Stimulated activated CD4-positive, alpha-beta T cell treated with anti-CD3 and anti-CD28 coated beads, Interleukin-15, amount 100 ng/mL, for 24 hours (primary cell): ENCODE results near the gene CPA1.

Experiments used
- DNase-seq: peaks from one replicate; pipeline ENCODE4 v3.0.0-alpha.2; 2020

The CPA1 gene

GRCh38 chr7:130397051-130397757, 16.9 kb downstream of the CPA1 start:
- DNase-seq: no peak

GRCh38 chr7:130397758-130398073, 17.4 kb downstream of the CPA1 start:
- DNase-seq: no peak

- DNase-seq: no peak
Observed at GRCh38 chr7:130398526-130399090, 18.3 kb downstream of the CPA1 start.

GRCh38 chr7:130400120-130400572, 19.9 kb downstream of the CPA1 start:
- no peak for DNase-seq

- DNase-seq: no peak
Observed at GRCh38 chr7:130401101-130401500, 20.8 kb downstream of the CPA1 start.

- no peak for DNase-seq
Observed at GRCh38 chr7:130401578-130401977, 21.3 kb downstream of the CPA1 start.

GRCh38 chr7:130405003-130405402, 24.7 kb downstream of the CPA1 start:
- no peak for DNase-seq

- DNase-seq: no peak
Observed at GRCh38 chr7:130409067-130409711, 28.9 kb downstream of the CPA1 start.

- DNase-seq: no peak
Observed at GRCh38 chr7:130409712-130410072, 29.4 kb downstream of the CPA1 start.

GRCh38 chr7:130410868-130411541, 30.7 kb downstream of the CPA1 start:
- no peak for DNase-seq

GRCh38 chr7:130413201-130413600, 32.9 kb downstream of the CPA1 start:
- no peak for DNase-seq

- DNase-seq: no peak
Observed at GRCh38 chr7:130415006-130415405, 34.7 kb downstream of the CPA1 start.

- peak; percentile 21 for DNase-seq
Observed at GRCh38 chr7:130417213-130417612, 36.9 kb downstream of the CPA1 start.

GRCh38 chr7:130418306-130418705, 38.0 kb downstream of the CPA1 start:
- DNase-seq: no peak

GRCh38 chr7:130419658-130420057, 39.4 kb downstream of the CPA1 start:
- DNase-seq: no peak

GRCh38 chr7:130420943-130421578, 40.8 kb downstream of the CPA1 start:
- no peak for DNase-seq

GRCh38 chr7:130421684-130422083, 41.4 kb downstream of the CPA1 start:
- DNase-seq: peak; percentile 18

GRCh38 chr7:130423501-130424037, 43.3 kb downstream of the CPA1 start:
- no peak for DNase-seq

GRCh38 chr7:130425796-130426195, 45.5 kb downstream of the CPA1 start:
- no peak for DNase-seq

- no peak for DNase-seq
Observed at GRCh38 chr7:130426564-130426963, 46.3 kb downstream of the CPA1 start.

GRCh38 chr7:130429019-130429418, 48.7 kb downstream of the CPA1 start:
- DNase-seq: no peak

GRCh38 chr7:130430115-130430514, 49.8 kb downstream of the CPA1 start:
- DNase-seq: no peak
